ENCODE results near the gene BMPR1B.

Gene BMPR1B

GRCh38 chr4:95197353-95197752, 439.6 kb downstream of the BMPR1B start:
- Histone ChIP-seq H3K27ac (ENCODE audit: low read length) (no peak overlapping the region), H3K9me3 (ENCODE audit: control insufficient read depth in 1 of 2, low read length in 2 of 2) (no peaks in the 10 kb centered on the region), H3K36me3 (ENCODE audit: control insufficient read depth in 1 of 2, insufficient read depth in 2 of 2, low read length in 2 of 2) (no peaks in the 10 kb centered on the region), H3K27me3 (ENCODE audit: low read depth, low read length) (no peaks in the 10 kb centered on the region), H3K4me1 (ENCODE audit: control insufficient read depth in 1 of 2, insufficient read depth in 2 of 2, low read length in 2 of 2) (no peaks in the 10 kb centered on the region), H3K4me3 (ENCODE audit: low read depth in 1 of 2, low read length in 2 of 2) (no peak overlapping the region)

GRCh38 chr4:95198961-95199360, 441.2 kb downstream of the BMPR1B start:
- H3K27me3 ChIP-seq (ENCODE audit: low read depth, low read length) = no peaks in the 10 kb centered on the region
- H3K4me1 ChIP-seq (ENCODE audit: control insufficient read depth in 1 of 2, insufficient read depth in 2 of 2, low read length in 2 of 2) = no peaks in the 10 kb centered on the region
- no peak overlapping the region for H3K4me3 ChIP-seq (ENCODE audit: low read depth in 1 of 2, low read length in 2 of 2)
- H3K9me3 ChIP-seq (ENCODE audit: control insufficient read depth in 1 of 2, low read length in 2 of 2) = no peaks in the 10 kb centered on the region
- no peak overlapping the region for H3K27ac ChIP-seq (ENCODE audit: low read length)
- H3K36me3 ChIP-seq (ENCODE audit: control insufficient read depth in 1 of 2, insufficient read depth in 2 of 2, low read length in 2 of 2) = no peaks in the 10 kb centered on the region

GRCh38 chr4:95204267-95204844, 446.6 kb downstream of the BMPR1B start:
- H3K27ac ChIP-seq (ENCODE audit: low read length) = no peak overlapping the region
- H3K4me1 ChIP-seq (ENCODE audit: control insufficient read depth in 1 of 2, insufficient read depth in 2 of 2, low read length in 2 of 2) = no peaks in the 10 kb centered on the region
- H3K27me3 ChIP-seq (ENCODE audit: low read depth, low read length) = no peaks in the 10 kb centered on the region
- H3K9me3 ChIP-seq (ENCODE audit: control insufficient read depth in 1 of 2, low read length in 2 of 2) = no peaks in the 10 kb centered on the region
- H3K4me3 ChIP-seq (ENCODE audit: low read depth in 1 of 2, low read length in 2 of 2) = no peak overlapping the region
- H3K36me3 ChIP-seq (ENCODE audit: control insufficient read depth in 1 of 2, insufficient read depth in 2 of 2, low read length in 2 of 2) = no peaks in the 10 kb centered on the region

GRCh38 chr4:95204873-95205272, 447.1 kb downstream of the BMPR1B start:
- no peaks in the 10 kb centered on the region for H3K4me1 ChIP-seq (ENCODE audit: control insufficient read depth in 1 of 2, insufficient read depth in 2 of 2, low read length in 2 of 2)
- no peaks in the 10 kb centered on the region for H3K27me3 ChIP-seq (ENCODE audit: low read depth, low read length)
- H3K4me3 ChIP-seq (ENCODE audit: low read depth in 1 of 2, low read length in 2 of 2) = no peak overlapping the region
- H3K27ac ChIP-seq (ENCODE audit: low read length) = no peak overlapping the region
- H3K36me3 ChIP-seq (ENCODE audit: control insufficient read depth in 1 of 2, insufficient read depth in 2 of 2, low read length in 2 of 2) = no peaks in the 10 kb centered on the region
- no peaks in the 10 kb centered on the region for H3K9me3 ChIP-seq (ENCODE audit: control insufficient read depth in 1 of 2, low read length in 2 of 2)
